ENCODE data around the gene CD72. TPM values are rescaled to one million over a fixed set of nuclear protein-coding genes. Genes with fewer than 3 reads are reported as not detected.
A peak's percentile ranks its signal among the peaks of the same experiment; 100 is the strongest.

The CD72 gene
- total RNA-seq, 1 donor from 2014 or later, result 0.56 TPM

GRCh38 chr9:35568196-35568595 lies 50.0 kb downstream of the CD72 start:
- H3K27ac Mint-ChIP-seq, result no peak overlapping the region
- H2AFZ ChIP-seq (replicated peaks), result no peak overlapping the region
- no peak overlapping the region for H3K4me3 Mint-ChIP-seq
- H3F3A ChIP-seq (ENCODE audit: low read depth), result no peaks in the 10 kb centered on the region
- no peak overlapping the region for H3K9ac ChIP-seq
- no peaks in the 10 kb centered on the region for H3K36me3 ChIP-seq
- peaks cover 10% of the 10 kb centered on the region for H3K4me1 ChIP-seq
- H3K9me3 ChIP-seq (ENCODE audit: low read depth), result no peaks in the 10 kb centered on the region
- no peak for DNase-seq (ENCODE audit: low spot score)
- H3K79me2 ChIP-seq (ENCODE audit: low read depth), result no peaks in the 10 kb centered on the region
- no peaks in the 10 kb centered on the region for H3K27me3 ChIP-seq
- no peak overlapping the region for H3K4me3 ChIP-seq
- no peaks in the 10 kb centered on the region for H3K9me3 Mint-ChIP-seq
- peaks cover 11% of the 10 kb centered on the region for H3K4me1 Mint-ChIP-seq
- TF ChIP-seq CTCF (IDR thresholded peaks at IDR 0.05), result no peak
- no peak for TF ChIP-seq EZH2phosphoT487 (IDR thresholded peaks at IDR 0.05)
- TF ChIP-seq EZH2 (IDR thresholded peaks at IDR 0.05), result no peak
- no peak overlapping the region for H3K27ac ChIP-seq
- no peaks in the 10 kb centered on the region for H4K20me1 ChIP-seq (ENCODE audit: low read depth)
- peaks cover 2% of the 10 kb centered on the region for H3K27me3 Mint-ChIP-seq (ENCODE audit: insufficient read depth, low read depth)
- H3K4me2 ChIP-seq, result no peak overlapping the region
- H3K36me3 Mint-ChIP-seq, result no peaks in the 10 kb centered on the region

DNA sequence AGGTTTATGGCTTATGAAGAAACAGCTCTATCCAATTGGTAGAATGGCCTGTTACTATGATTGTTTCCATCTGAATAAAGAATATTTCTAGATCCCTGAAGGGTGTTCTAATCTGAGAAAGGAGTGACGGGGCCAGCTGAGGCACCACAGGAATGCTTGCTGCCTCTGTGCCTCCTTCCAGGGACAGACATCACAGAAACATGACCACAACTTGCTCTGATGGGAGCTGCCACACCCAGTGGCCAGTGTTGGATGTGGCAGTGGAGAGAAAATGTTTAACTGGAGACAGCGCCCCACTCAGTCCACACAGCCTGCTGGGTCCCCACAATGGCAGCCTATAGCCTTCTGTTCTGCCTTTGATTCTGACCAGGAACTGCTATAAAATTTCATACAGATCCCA lies 51.8 kb downstream of the CD72 start:
- Histone ChIP-seq H4K20me1 (ENCODE audit: low read depth) (no peaks in the 10 kb centered on the region), H3K4me1 (peaks cover 10% of the 10 kb centered on the region), H3K9me3 (ENCODE audit: low read depth) (no peaks in the 10 kb centered on the region), H3K9ac (no peak overlapping the region), H3K27ac (no peak overlapping the region), H2AFZ (replicated peaks) (no peak overlapping the region), H3K4me2 (no peak overlapping the region), H3K36me3 (no peaks in the 10 kb centered on the region), H3K79me2 (ENCODE audit: low read depth) (no peaks in the 10 kb centered on the region), H3K27me3 (no peaks in the 10 kb centered on the region), H3F3A (ENCODE audit: low read depth) (no peaks in the 10 kb centered on the region), H3K4me3 (no peak overlapping the region)
- H3K27me3 Mint-ChIP-seq (ENCODE audit: insufficient read depth, low read depth), result peaks cover 2% of the 10 kb centered on the region
- H3K36me3 Mint-ChIP-seq, result no peaks in the 10 kb centered on the region
- peaks cover 11% of the 10 kb centered on the region for H3K4me1 Mint-ChIP-seq
- H3K9me3 Mint-ChIP-seq, result no peaks in the 10 kb centered on the region
- H3K4me3 Mint-ChIP-seq, result no peak overlapping the region
- TF ChIP-seq EZH2phosphoT487 (IDR thresholded peaks at IDR 0.05), result no peak
- no peak for TF ChIP-seq CTCF (IDR thresholded peaks at IDR 0.05)
- no peak for TF ChIP-seq EZH2 (IDR thresholded peaks at IDR 0.05)
- H3K27ac Mint-ChIP-seq, result no peak overlapping the region
- no peak for DNase-seq (ENCODE audit: low spot score)

DNA sequence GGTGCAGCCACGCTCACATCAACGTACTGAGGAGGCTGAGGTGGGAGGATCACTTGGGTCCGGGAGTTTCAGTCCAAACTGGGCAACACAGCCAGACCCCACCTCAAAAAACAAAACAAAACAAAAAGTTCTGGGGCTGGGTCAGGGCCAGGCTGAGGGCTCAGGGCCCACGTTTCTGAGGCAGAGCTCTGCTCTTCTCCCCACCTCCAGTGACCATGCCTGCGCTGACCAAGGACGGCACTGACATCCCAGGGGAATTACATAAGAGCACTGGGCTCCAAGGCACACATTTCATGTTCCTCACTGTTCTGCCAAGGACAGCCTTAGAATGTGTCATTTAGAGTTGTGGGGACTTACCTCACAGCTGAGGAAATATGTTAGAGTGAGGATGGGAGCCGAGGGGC lies 53.6 kb downstream of the CD72 start:
- H3K4me3 Mint-ChIP-seq, result no peak overlapping the region

More for the DNA sequence above, 53.6 kb downstream of the CD72 start:
- Histone ChIP-seq H3K36me3 (no peaks in the 10 kb centered on the region), H3K4me3 (no peak overlapping the region), H3K79me2 (ENCODE audit: low read depth) (no peaks in the 10 kb centered on the region), H3K4me1 (peaks cover 10% of the 10 kb centered on the region), H3K9ac (no peak overlapping the region), H3F3A (ENCODE audit: low read depth) (no peaks in the 10 kb centered on the region), H3K9me3 (ENCODE audit: low read depth) (no peaks in the 10 kb centered on the region), H4K20me1 (ENCODE audit: low read depth) (no peaks in the 10 kb centered on the region), H3K27me3 (no peaks in the 10 kb centered on the region), H3K4me2 (no peak overlapping the region), H2AFZ (replicated peaks) (no peak overlapping the region), H3K27ac (no peak overlapping the region)
- no peaks in the 10 kb centered on the region for H3K9me3 Mint-ChIP-seq
- peak overlapping the region; percentile 29 for H3K27ac Mint-ChIP-seq
- no peak for DNase-seq (ENCODE audit: low spot score)
- peaks cover 11% of the 10 kb centered on the region for H3K4me1 Mint-ChIP-seq
- H3K27me3 Mint-ChIP-seq (ENCODE audit: insufficient read depth, low read depth), result peaks cover 2% of the 10 kb centered on the region
- TF ChIP-seq EZH2 (IDR thresholded peaks at IDR 0.05) (no peak), CTCF (IDR thresholded peaks at IDR 0.05) (no peak), EZH2phosphoT487 (IDR thresholded peaks at IDR 0.05) (no peak)
- no peaks in the 10 kb centered on the region for H3K36me3 Mint-ChIP-seq

Data from neural progenitor cell (in vitro differentiated cells).